Adrenal gland (tissue), 5 donors: Measurements from ENCODE around the gene SYCP2L.

Source experiments
- CTCF ChIP-seq, 6 experiments: fragments of 450-650 bp in 4 of 6; fragments of 200-600 bp in 2 of 6; sonication (generic) in 1 of 6; IDR thresholded peaks; 1 replicate in 5 of 6; 2 replicates in 1 of 6; pipeline versions ENCODE4 v1.5.1 to v1.8.0; 2016 to 2021; ENCODE audit warnings: antibody characterized with exemption in 6 of 6, mild to moderate bottlenecking in 2 of 6, moderate library complexity in 1 of 6
- POLR2A ChIP-seq, 2 donors: fragments of 450-650 bp; IDR thresholded peaks; one replicate each; pipeline ENCODE4 v1.6.1; 2017; ENCODE audit warnings: antibody characterized with exemption in 2 of 2, mild to moderate bottlenecking in 2 of 2, moderate library complexity in 1 of 2
- donor health status: DM: no; HTN: no; CAD: no.

- TF ChIP-seq CTCF (IDR thresholded peaks at IDR 0.05), result no peak
- TF ChIP-seq POLR2A (IDR thresholded peaks at IDR 0.05), result no peak
Measured at GRCh38 chr6:10901770-10902169, 14.9 kb downstream of the SYCP2L start.
